ENCODE results near the gene NAB1.

DNA sequence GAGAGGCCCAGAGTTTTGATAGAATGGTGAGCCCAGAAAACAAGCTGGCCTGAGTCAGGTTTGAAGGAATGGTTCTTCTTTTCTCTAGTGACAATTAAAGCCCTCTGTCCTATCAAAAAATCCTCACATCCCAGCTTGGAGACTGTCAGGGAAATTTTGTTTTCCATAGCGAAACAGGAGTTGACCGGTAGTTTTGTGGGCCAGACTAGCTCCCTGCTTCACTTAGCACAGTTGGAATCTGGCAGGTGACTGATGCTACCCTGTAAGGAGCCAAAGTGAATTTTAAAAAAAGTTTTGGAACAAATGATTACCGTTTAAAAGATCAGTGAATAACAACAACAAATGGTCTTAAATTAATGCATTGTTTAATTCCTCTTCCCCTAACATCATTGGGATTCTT lies 6.7 kb downstream of the NAB1 start:
- TF ChIP-seq, protein P1, sequence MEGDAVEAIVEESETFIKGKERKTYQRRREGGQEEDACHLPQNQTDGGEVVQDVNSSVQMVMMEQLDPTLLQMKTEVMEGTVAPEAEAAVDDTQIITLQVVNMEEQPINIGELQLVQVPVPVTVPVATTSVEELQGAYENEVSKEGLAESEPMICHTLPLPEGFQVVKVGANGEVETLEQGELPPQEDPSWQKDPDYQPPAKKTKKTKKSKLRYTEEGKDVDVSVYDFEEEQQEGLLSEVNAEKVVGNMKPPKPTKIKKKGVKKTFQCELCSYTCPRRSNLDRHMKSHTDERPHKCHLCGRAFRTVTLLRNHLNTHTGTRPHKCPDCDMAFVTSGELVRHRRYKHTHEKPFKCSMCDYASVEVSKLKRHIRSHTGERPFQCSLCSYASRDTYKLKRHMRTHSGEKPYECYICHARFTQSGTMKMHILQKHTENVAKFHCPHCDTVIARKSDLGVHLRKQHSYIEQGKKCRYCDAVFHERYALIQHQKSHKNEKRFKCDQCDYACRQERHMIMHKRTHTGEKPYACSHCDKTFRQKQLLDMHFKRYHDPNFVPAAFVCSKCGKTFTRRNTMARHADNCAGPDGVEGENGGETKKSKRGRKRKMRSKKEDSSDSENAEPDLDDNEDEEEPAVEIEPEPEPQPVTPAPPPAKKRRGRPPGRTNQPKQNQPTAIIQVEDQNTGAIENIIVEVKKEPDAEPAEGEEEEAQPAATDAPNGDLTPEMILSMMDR (IDR thresholded peaks at IDR 0.05): no peak
- no peak for TF ChIP-seq POLR2A (IDR thresholded peaks at IDR 0.05)

All from right lobe of liver (tissue), 4 donors.